HG03571 (cell line): ENCODE data around the gene ANKRD23.
"Not testable (repeated sequence)": the region's sequence is repeated elsewhere in the genome, so short reads cannot be mapped to it uniquely, and the experiment has no call there.

ENCODE experiments used
- ATAC-seq: cut with Tn5 transposase; IDR thresholded peaks from one replicate; pipeline ENCODE4 v1.9.1; 2021; ENCODE audit not compliant: unreplicated experiment

ANKRD23 gene

GRCh38 chr2:96843538-96844268, at the start of gene ANKRD23:
Gene ANKRD23 (minus strand): TSS chr2:96844021. CDS start chr2:96843992, 29 bp downstream.
- ATAC-seq: no peak

- no peak for ATAC-seq
These were observed 47.9 kb upstream of the ANKRD23 start for GRCh38 chr2:96891591-96892333.

- no peak for ATAC-seq
These were observed 47.0 kb upstream of the ANKRD23 start for GRCh38 chr2:96890726-96891385.

- no peak for ATAC-seq
These were observed 46.4 kb upstream of the ANKRD23 start for GRCh38 chr2:96890252-96890651.

- ATAC-seq: not testable (repeated sequence)
These were observed 45.7 kb upstream of the ANKRD23 start for GRCh38 chr2:96889502-96889901.

- no peak for ATAC-seq
These were observed 44.5 kb upstream of the ANKRD23 start for GRCh38 chr2:96888072-96889011.

- no peak for ATAC-seq
These were observed 43.7 kb upstream of the ANKRD23 start for GRCh38 chr2:96887493-96888012.

- no peak for ATAC-seq
These were observed 41.9 kb upstream of the ANKRD23 start for GRCh38 chr2:96885432-96886347.

GRCh38 chr2:96884299-96885094, 40.7 kb upstream of the ANKRD23 start:
- ATAC-seq: no peak

- no peak for ATAC-seq
These were observed 39.5 kb upstream of the ANKRD23 start for GRCh38 chr2:96883306-96883705.

- ATAC-seq: no peak
These were observed 39.1 kb upstream of the ANKRD23 start for GRCh38 chr2:96882906-96883305.

- ATAC-seq: no peak
These were observed 38.4 kb upstream of the ANKRD23 start for GRCh38 chr2:96882230-96882629.

GRCh38 chr2:96881349-96882195, 37.8 kb upstream of the ANKRD23 start:
- ATAC-seq: no peak

GRCh38 chr2:96880891-96881273, 37.1 kb upstream of the ANKRD23 start:
- ATAC-seq: no peak

GRCh38 chr2:96879545-96880040, 35.8 kb upstream of the ANKRD23 start:
- ATAC-seq: no peak

- no peak for ATAC-seq
These were observed 35.1 kb upstream of the ANKRD23 start for GRCh38 chr2:96878796-96879544.

GRCh38 chr2:96878171-96878570, 34.4 kb upstream of the ANKRD23 start:
- ATAC-seq: no peak
